ENCODE measurements around the gene METTL8.

The METTL8 gene

DNA sequence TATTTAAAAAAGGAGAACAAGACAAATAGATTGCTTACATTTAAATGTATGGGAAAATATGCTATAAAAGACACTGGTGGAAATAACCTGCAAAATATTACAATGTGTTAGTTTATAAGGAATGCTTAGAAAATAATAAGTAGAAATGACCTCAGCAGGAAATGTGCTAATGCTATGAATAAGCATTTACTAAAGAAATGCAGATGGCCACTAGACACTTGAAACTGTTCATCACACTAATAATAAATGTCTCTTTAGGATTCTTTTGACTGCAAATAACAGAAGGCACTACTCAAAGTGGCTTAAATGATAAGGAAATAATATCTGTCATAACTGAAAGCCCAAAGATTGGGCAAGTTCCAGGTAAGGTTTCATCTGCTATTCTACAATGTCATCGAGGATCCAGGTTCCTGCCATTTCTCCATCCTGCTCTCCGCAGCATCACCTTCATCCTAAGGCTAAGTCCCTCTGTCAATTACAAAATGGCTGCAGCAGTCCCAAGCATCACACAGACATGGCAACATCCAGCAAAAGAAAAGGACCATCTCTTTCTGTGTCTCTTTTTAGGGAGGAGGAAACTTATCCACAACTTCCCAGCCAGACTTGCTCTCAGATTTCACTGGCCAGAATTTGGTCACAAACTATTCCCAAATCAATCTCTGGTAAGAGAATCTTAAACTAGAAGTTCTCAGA, 21.9 kb downstream of the METTL8 start:
- Mint-ChIP-seq H3K9me3 (no peaks in the 10 kb centered on the region), H3K36me3 (peaks cover 5% of the 10 kb centered on the region), H3K4me3 (no peak overlapping the region), H3K27ac (no peak overlapping the region), H3K4me1 (peaks cover 27% of the 10 kb centered on the region), H3K27me3 (no peaks in the 10 kb centered on the region)

DNA sequence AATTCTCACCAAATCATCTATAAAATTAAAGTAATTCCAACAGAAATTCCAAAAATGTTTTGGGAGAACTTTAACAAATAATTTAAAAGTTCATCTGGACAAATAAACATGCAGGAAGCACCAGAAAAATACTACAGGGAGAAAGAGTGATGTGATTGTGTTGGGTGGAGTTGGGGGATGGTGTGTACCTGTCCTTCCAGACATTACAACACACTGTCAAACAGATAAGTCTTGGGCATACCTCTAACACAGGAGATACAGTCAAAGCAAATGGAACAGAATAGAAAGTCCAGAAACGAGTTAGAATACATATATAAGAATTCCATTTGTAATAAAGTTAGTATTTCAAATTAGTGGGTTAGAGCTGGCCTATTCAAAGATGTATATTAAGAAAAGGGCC, 22.6 kb downstream of the METTL8 start:
- Mint-ChIP-seq H3K27me3 (no peaks in the 10 kb centered on the region), H3K4me1 (peaks cover 20% of the 10 kb centered on the region), H3K4me3 (no peak overlapping the region), H3K27ac (no peak overlapping the region), H3K9me3 (no peaks in the 10 kb centered on the region), H3K36me3 (peaks cover 5% of the 10 kb centered on the region)

GRCh38 chr2:171410624-171411023, 23.2 kb downstream of the METTL8 start:
- no peak overlapping the region for H3K4me3 Mint-ChIP-seq
- peaks cover 5% of the 10 kb centered on the region for H3K36me3 Mint-ChIP-seq
- peak overlapping the region; percentile 1 for H3K27ac Mint-ChIP-seq
- no peaks in the 10 kb centered on the region for H3K27me3 Mint-ChIP-seq
- H3K4me1 Mint-ChIP-seq: peaks cover 16% of the 10 kb centered on the region
- no peaks in the 10 kb centered on the region for H3K9me3 Mint-ChIP-seq

- Mint-ChIP-seq H3K36me3 (peaks cover 5% of the 10 kb centered on the region), H3K9me3 (no peaks in the 10 kb centered on the region), H3K4me1 (peaks cover 18% of the 10 kb centered on the region), H3K27ac (peak overlapping the region; percentile 1), H3K27me3 (no peaks in the 10 kb centered on the region), H3K4me3 (no peak overlapping the region)
These were observed 23.7 kb downstream of the METTL8 start for GRCh38 chr2:171410101-171410500.

DNA sequence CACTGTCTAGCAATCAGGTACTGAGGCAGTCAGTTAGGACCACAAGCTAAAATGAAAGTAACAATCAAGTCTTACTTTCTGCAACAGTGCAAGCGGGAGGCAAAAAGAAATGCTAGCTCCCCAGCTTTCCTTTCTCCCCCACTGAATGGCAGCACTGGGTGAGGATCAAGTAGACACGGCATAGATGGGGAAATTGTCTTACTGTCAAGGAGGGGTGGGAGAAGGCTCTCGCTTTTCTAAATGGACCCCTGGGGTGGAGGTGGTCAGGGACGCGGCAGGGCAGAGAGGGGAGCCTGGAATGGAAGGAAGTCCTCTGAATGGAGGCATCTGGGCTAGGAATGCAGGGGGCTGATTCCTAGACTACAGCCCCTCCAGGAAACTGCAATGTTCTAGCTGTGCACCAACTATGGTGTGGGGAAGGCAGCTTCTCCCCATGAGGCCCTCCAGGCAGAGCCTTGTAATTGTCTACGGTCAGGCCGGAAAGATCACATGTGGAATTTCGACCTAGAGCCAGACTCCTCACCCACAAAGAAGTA, 24.3 kb downstream of the METTL8 start:
- Mint-ChIP-seq H3K9me3 (no peaks in the 10 kb centered on the region), H3K27me3 (no peaks in the 10 kb centered on the region), H3K36me3 (peaks cover 6% of the 10 kb centered on the region), H3K4me3 (peak overlapping the region; percentile 37), H3K27ac (no peak overlapping the region), H3K4me1 (peaks cover 13% of the 10 kb centered on the region)

DNA sequence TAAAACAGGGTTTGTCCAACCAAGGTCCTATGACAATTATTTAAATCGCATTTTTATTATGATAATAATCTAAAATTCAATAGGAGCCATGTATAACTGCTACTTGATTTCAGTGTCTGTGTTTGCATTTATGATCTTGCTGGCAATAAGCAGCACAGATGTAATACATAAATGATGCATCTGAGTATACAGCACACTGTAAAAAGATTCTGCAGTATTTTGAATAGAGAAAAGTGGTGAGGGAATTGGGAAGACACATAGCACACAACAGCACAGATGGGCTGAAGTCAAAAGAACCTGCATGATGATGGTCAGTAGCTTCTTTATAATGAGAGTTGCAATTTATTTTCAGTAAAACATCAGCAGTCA, 26.1 kb downstream of the METTL8 start:
- Mint-ChIP-seq H3K9me3 (no peaks in the 10 kb centered on the region), H3K27ac (no peak overlapping the region), H3K27me3 (no peaks in the 10 kb centered on the region), H3K4me3 (no peak overlapping the region), H3K36me3 (peaks cover 11% of the 10 kb centered on the region), H3K4me1 (peaks cover 20% of the 10 kb centered on the region)

DNA sequence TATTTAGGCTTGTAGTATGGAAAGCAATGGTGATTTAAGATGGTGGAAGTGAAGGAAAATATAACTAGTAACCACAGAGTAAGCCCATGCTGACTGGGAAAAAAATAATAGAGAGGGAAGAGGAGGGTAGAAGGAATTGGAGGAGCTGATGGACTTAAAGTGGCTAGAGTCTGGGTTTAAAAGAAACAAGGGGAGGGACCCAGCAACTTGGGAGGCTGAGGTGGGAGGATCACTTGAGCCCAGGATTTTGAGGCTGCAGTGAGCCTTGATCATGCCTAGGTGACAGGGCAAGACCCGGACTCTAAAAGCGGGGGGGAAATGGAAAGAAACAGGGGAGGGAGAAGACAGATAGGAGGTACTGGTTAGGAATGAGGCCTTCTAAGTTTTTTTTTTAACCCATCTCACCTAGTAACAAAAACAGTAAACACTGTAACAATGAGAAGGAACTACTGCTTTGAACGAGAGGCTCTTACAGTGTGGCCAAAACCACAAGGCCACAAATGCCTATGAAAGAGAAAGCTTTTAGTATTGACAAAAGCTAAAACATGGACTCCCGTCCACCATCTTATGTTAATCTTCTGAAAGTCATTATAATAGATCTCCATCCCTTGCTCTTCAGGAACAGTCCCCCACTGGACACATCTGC, 26.6 kb downstream of the METTL8 start:
- Mint-ChIP-seq H3K36me3 (peaks cover 12% of the 10 kb centered on the region), H3K27me3 (no peaks in the 10 kb centered on the region), H3K27ac (no peak overlapping the region), H3K4me1 (peaks cover 20% of the 10 kb centered on the region), H3K4me3 (no peak overlapping the region), H3K9me3 (no peaks in the 10 kb centered on the region)

- H3K9me3 Mint-ChIP-seq: no peaks in the 10 kb centered on the region
- no peak overlapping the region for H3K27ac Mint-ChIP-seq
- H3K27me3 Mint-ChIP-seq: no peaks in the 10 kb centered on the region
- peaks cover 20% of the 10 kb centered on the region for H3K4me1 Mint-ChIP-seq
- H3K4me3 Mint-ChIP-seq: no peak overlapping the region
- H3K36me3 Mint-ChIP-seq: peaks cover 17% of the 10 kb centered on the region
These were observed 27.7 kb downstream of the METTL8 start for GRCh38 chr2:171406044-171406443.

DNA sequence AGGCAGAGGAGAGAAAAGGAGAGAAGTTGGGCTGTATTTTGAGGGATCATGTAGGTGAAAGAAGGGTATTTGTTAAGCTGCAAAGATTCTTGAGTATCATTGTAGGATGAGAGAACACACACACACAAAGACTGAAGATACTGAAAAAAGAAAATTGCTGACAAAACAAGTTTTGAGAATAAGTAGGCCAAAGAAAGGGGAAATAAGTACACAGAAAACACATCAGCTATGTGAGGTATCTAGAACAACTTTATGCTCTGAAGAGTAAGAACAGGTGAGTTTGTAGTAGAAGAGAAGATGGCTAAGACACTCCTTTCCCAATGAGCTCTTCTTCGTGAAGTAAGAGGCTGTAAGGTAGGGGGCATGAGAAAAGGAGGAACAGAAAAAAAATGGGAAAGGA, 28.2 kb downstream of the METTL8 start:
- H3K4me3 Mint-ChIP-seq: no peak overlapping the region

DNA sequence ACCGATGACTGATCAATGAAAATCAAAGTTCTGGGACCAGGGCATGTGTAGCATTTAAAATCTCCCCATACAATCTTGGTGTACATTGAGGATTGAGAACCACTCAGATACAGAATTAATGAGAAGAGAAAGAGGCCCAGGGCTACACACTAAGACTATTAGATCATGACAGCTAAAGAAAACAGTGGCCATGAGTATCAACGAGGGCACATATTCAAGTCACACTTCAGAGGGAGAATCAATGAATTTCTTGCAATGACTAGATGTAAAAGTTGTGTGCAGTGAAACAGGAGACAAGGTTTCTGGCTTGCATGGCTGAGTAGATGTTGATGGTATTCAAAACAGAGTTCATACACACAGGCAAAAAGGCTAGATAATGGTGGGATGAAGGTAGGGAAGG, 29.1 kb downstream of the METTL8 start:
- H3K9me3 Mint-ChIP-seq: no peaks in the 10 kb centered on the region
- no peak overlapping the region for H3K4me3 Mint-ChIP-seq
- no peak overlapping the region for H3K27ac Mint-ChIP-seq
- no peaks in the 10 kb centered on the region for H3K27me3 Mint-ChIP-seq
- H3K36me3 Mint-ChIP-seq: peaks cover 18% of the 10 kb centered on the region
- H3K4me1 Mint-ChIP-seq: peaks cover 19% of the 10 kb centered on the region

More for the DNA sequence above, 28.2 kb downstream of the METTL8 start:
- Mint-ChIP-seq H3K27ac (peak overlapping the region; percentile 2), H3K9me3 (no peaks in the 10 kb centered on the region), H3K4me1 (peaks cover 20% of the 10 kb centered on the region), H3K27me3 (no peaks in the 10 kb centered on the region), H3K36me3 (peaks cover 17% of the 10 kb centered on the region)

- Mint-ChIP-seq H3K4me3 (no peak overlapping the region), H3K27ac (no peak overlapping the region), H3K36me3 (peaks cover 18% of the 10 kb centered on the region), H3K27me3 (no peaks in the 10 kb centered on the region), H3K9me3 (no peaks in the 10 kb centered on the region), H3K4me1 (peaks cover 20% of the 10 kb centered on the region)
These were observed 29.5 kb downstream of the METTL8 start for GRCh38 chr2:171404261-171404660.

GRCh38 chr2:171402906-171403580, 30.7 kb downstream of the METTL8 start:
- H3K36me3 Mint-ChIP-seq: peaks cover 18% of the 10 kb centered on the region
- H3K4me1 Mint-ChIP-seq: peaks cover 30% of the 10 kb centered on the region
- no peaks in the 10 kb centered on the region for H3K9me3 Mint-ChIP-seq
- H3K27ac Mint-ChIP-seq: peak overlapping the region; percentile 0
- no peak overlapping the region for H3K4me3 Mint-ChIP-seq
- no peaks in the 10 kb centered on the region for H3K27me3 Mint-ChIP-seq

DNA sequence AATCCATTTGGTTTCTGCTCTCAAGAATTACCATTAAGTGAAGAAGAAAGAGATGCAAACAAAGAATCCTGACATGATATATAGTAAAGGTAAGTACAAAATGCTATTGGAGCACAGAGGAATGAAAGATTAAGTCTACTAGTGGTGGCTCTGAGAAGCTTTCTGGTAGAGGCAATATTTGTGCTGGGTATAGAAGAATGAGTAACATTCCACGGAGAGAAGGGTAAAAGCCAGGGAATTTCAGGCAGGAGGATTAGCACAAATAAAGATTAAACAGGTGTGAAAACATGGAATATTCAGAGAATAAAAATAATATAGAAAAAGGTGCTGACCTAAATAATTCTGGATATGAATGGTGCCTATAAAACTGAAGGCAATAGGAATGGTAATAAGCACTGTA, 31.8 kb downstream of the METTL8 start:
- no peaks in the 10 kb centered on the region for H3K9me3 Mint-ChIP-seq
- H3K4me3 Mint-ChIP-seq: no peak overlapping the region
- peaks cover 19% of the 10 kb centered on the region for H3K36me3 Mint-ChIP-seq
- H3K4me1 Mint-ChIP-seq: peaks cover 36% of the 10 kb centered on the region
- H3K27ac Mint-ChIP-seq: no peak overlapping the region
- H3K27me3 Mint-ChIP-seq: no peaks in the 10 kb centered on the region

DNA sequence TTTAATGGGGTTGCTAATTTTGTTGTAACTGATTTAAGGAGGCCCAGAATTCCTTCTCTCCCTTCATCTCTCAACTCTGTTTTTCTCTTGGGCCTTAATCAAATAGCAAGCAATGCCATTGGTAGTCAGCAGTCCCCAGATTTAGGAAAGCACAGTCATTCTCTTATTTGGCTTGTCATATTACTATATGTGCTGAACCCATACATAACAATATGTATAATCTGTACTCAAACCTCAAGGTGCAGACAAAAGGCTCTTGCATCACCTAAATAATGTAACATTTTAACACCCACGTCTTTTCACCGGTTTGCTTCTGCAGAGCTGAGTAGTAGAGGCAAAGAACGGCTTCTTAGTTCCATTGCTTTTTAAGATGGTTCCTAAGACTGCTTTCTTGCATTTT, 33.4 kb downstream of the METTL8 start:
- Mint-ChIP-seq H3K4me1 (peaks cover 33% of the 10 kb centered on the region), H3K4me3 (no peak overlapping the region), H3K27me3 (no peaks in the 10 kb centered on the region), H3K27ac (no peak overlapping the region), H3K9me3 (no peaks in the 10 kb centered on the region), H3K36me3 (peaks cover 22% of the 10 kb centered on the region)

GRCh38 chr2:171399292-171399691, 34.5 kb downstream of the METTL8 start:
- Mint-ChIP-seq H3K4me3 (no peak overlapping the region), H3K27ac (peak overlapping the region; percentile 33), H3K27me3 (no peaks in the 10 kb centered on the region), H3K9me3 (no peaks in the 10 kb centered on the region), H3K36me3 (peaks cover 20% of the 10 kb centered on the region), H3K4me1 (peaks cover 32% of the 10 kb centered on the region)

- Mint-ChIP-seq H3K27me3 (no peaks in the 10 kb centered on the region), H3K4me1 (peaks cover 21% of the 10 kb centered on the region), H3K4me3 (no peak overlapping the region), H3K27ac (no peak overlapping the region), H3K36me3 (peaks cover 13% of the 10 kb centered on the region), H3K9me3 (no peaks in the 10 kb centered on the region)
These were observed 39.5 kb downstream of the METTL8 start for GRCh38 chr2:171394164-171394740.

Data from activated naive CD4-positive, alpha-beta T cell treated with anti-CD3 and anti-CD28 coated beads, Interleukin-2, amount 50 U/mL, for 24 hours (primary cell).